AG09319 (cell line): ENCODE results near the gene BAHCC1.
A peak's percentile ranks its signal among the peaks of the same experiment; 100 is the strongest.
"Not testable (repeated sequence)": the region's sequence is repeated elsewhere in the genome, so short reads cannot be mapped to it uniquely, and the experiment has no call there.

ENCODE experiments used
- DNase-seq: peaks from one replicate; pipeline ENCODE4 v3.0.0-alpha.2; 2010; ENCODE audit warnings: low read depth; ENCODE audit errors: extremely low read depth
- CTCF ChIP-seq: IDR thresholded peaks from 2 replicates; pipeline ENCODE4 v1.5.1; 2011; ENCODE audit warnings: low read depth, mild to moderate bottlenecking, inconsistent platforms, low read length, moderate library complexity

The BAHCC1 gene

GRCh38 chr17:81419319-81419885 lies 24.1 kb downstream of the BAHCC1 start:
- peak; percentile 78 for DNase-seq
- no peak for TF ChIP-seq CTCF

- TF ChIP-seq CTCF, result no peak
- no peak for DNase-seq
These were observed 24.9 kb downstream of the BAHCC1 start for GRCh38 chr17:81419886-81420768.

- TF ChIP-seq CTCF, result no peak
- DNase-seq, result no peak
These were observed 25.7 kb downstream of the BAHCC1 start for GRCh38 chr17:81420769-81421462.

GRCh38 chr17:81422776-81423697 lies 27.8 kb downstream of the BAHCC1 start:
- TF ChIP-seq CTCF, result no peak
- DNase-seq, result peak; percentile 89

GRCh38 chr17:81423698-81424071 lies 28.4 kb downstream of the BAHCC1 start:
- TF ChIP-seq CTCF, result no peak
- DNase-seq, result no peak

- no peak for TF ChIP-seq CTCF
- DNase-seq, result no peak
These were observed 29.1 kb downstream of the BAHCC1 start for GRCh38 chr17:81424151-81425017.

- not testable (repeated sequence) for DNase-seq
These were observed 29.8 kb downstream of the BAHCC1 start for GRCh38 chr17:81425041-81425440.

GRCh38 chr17:81425716-81426392 lies 30.6 kb downstream of the BAHCC1 start:
- DNase-seq, result not testable (repeated sequence)
